ENCODE measurements around the gene SNRNP200. TPM values are rescaled to one million over a fixed set of nuclear protein-coding genes. Genes with fewer than 3 reads are reported as not detected.

The SNRNP200 gene
- total RNA-seq, 1 donor from 2014 or later: 97.3 TPM

DNA sequence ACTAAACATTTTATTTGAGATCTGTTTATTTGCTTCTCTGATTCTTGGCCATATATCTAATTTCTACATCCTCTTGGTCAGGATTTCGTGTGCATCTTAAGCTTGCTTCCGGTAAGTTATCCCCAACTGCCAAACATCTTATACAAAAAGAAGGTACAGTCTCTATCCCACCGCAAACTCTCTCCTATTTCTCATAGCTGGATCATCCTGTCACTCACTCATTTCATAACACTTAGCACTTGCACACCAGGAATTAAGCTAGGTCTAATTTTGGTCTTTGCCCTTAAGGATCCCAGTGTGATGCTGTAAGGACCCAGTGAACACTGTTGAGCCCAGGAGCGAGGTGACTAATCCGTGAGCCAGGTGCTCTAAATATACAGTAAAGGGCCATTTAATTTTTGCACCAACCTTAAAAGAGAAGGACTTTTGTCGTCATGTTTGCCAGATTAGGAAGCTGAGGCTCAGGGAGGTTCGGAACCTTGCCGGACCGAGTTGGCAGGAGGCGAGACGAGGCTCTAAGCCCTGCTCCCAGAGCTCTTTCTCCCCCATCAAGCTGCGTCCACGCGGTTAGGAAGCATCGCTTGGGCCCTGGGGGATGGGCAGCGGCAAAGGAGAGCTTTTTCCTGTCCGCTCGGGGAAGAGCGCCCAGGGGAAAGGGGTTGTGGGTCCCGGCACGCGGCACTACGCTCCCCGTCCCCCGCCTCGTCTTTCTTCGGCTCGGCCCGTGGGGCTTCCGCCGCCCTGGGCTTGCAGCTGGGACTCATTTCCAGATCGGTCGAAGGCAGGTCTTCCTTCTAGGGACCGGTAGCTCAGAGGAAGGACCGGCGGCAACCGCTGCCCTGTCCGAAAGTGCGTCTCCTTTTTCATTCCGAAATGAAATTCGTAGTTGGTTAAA, 15.6 kb upstream of the SNRNP200 start:
- no peaks in the 10 kb centered on the region for H3K36me3 ChIP-seq (ENCODE audit: insufficient read depth, low read length)

DNA sequence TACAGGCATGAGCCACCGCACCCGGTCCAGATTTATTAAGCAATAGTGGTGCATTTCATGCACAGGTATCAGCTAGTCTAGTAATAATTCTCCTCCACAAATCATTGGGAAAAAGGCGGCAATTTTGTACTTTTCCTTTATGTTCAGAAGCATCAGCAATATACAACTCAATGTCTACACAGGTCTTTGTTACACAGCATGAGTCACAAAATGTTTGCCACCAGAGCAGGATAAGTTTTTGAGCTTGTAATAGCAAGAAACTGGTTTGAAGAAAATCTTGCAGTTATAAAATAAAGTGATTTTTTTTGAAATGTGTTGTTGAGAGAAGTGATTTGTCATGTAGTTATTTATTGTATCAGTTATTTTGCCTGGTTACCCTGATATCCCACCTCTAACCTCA, 15.0 kb upstream of the SNRNP200 start:
- no peak overlapping the region for H3K4me2 ChIP-seq (ENCODE audit: low read length)
- H3K36me3 Mint-ChIP-seq (ENCODE audit: low read depth, unreplicated experiment): no peaks in the 10 kb centered on the region
- H2AFZ ChIP-seq (ENCODE audit: low read depth, low read length): no peak overlapping the region
- H3K9me3 Mint-ChIP-seq (ENCODE audit: unreplicated experiment): no peaks in the 10 kb centered on the region
- H3K36me3 ChIP-seq (ENCODE audit: insufficient read depth, low read length): no peaks in the 10 kb centered on the region
- peaks cover 4% of the 10 kb centered on the region for H3K4me1 Mint-ChIP-seq (ENCODE audit: low read depth, unreplicated experiment)
- no peak overlapping the region for H3K9ac ChIP-seq (ENCODE audit: low read length)
- FAIRE-seq (no peak), DNase-seq (ENCODE audit: low read depth) (no peak)
- H3K27me3 Mint-ChIP-seq (ENCODE audit: low read depth, unreplicated experiment): peaks cover 39% of the 10 kb centered on the region
- no peaks in the 10 kb centered on the region for H4K20me1 ChIP-seq (ENCODE audit: insufficient read depth, low read length)
- H3K27me3 ChIP-seq (ENCODE audit: insufficient read depth, low read length): peaks cover 15% of the 10 kb centered on the region
- H3K4me3 ChIP-seq (ENCODE audit: insufficient read depth, low read depth, low read length): no peak overlapping the region
- H3K4me3 Mint-ChIP-seq (ENCODE audit: unreplicated experiment): no peak overlapping the region
- no peak for TF ChIP-seq EZH2 (IDR thresholded peaks at IDR 0.05; ENCODE audit: insufficient read depth, low read length)
- TF ChIP-seq, protein P1, sequence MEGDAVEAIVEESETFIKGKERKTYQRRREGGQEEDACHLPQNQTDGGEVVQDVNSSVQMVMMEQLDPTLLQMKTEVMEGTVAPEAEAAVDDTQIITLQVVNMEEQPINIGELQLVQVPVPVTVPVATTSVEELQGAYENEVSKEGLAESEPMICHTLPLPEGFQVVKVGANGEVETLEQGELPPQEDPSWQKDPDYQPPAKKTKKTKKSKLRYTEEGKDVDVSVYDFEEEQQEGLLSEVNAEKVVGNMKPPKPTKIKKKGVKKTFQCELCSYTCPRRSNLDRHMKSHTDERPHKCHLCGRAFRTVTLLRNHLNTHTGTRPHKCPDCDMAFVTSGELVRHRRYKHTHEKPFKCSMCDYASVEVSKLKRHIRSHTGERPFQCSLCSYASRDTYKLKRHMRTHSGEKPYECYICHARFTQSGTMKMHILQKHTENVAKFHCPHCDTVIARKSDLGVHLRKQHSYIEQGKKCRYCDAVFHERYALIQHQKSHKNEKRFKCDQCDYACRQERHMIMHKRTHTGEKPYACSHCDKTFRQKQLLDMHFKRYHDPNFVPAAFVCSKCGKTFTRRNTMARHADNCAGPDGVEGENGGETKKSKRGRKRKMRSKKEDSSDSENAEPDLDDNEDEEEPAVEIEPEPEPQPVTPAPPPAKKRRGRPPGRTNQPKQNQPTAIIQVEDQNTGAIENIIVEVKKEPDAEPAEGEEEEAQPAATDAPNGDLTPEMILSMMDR (IDR thresholded peaks at IDR 0.05; ENCODE audit: insufficient read depth, low read depth, low read length): no peak
- H3K27ac Mint-ChIP-seq (ENCODE audit: unreplicated experiment): no peak overlapping the region
- H3K27ac ChIP-seq (ENCODE audit: low read depth, low read length): no peak overlapping the region
- H3K9me3 ChIP-seq (ENCODE audit: insufficient read depth, low read depth, low read length): no peaks in the 10 kb centered on the region
- no peaks in the 10 kb centered on the region for H3K79me2 ChIP-seq (ENCODE audit: insufficient read depth, low read length)
- H3K4me1 ChIP-seq (ENCODE audit: insufficient read depth, low read length): peaks cover 20% of the 10 kb centered on the region

More for the DNA sequence above, 15.6 kb upstream of the SNRNP200 start:
- H3K9me3 Mint-ChIP-seq (ENCODE audit: unreplicated experiment): peaks cover 3% of the 10 kb centered on the region
- peak overlapping the region; percentile 43 for H3K27ac Mint-ChIP-seq (ENCODE audit: unreplicated experiment)
- Histone ChIP-seq H3K4me2 (ENCODE audit: low read length) (peak overlapping the region; percentile 97), H3K79me2 (ENCODE audit: insufficient read depth, low read length) (no peaks in the 10 kb centered on the region), H4K20me1 (ENCODE audit: insufficient read depth, low read length) (no peaks in the 10 kb centered on the region), H3K27me3 (ENCODE audit: insufficient read depth, low read length) (peaks cover 15% of the 10 kb centered on the region), H2AFZ (ENCODE audit: low read depth, low read length) (peak overlapping the region; percentile 96), H3K9ac (ENCODE audit: low read length) (peak overlapping the region; percentile 62), H3K27ac (ENCODE audit: low read depth, low read length) (no peak overlapping the region), H3K4me1 (ENCODE audit: insufficient read depth, low read length) (peaks cover 18% of the 10 kb centered on the region), H3K9me3 (ENCODE audit: insufficient read depth, low read depth, low read length) (no peaks in the 10 kb centered on the region), H3K4me3 (ENCODE audit: insufficient read depth, low read depth, low read length) (peak overlapping the region; percentile 73)
- H3K27me3 Mint-ChIP-seq (ENCODE audit: low read depth, unreplicated experiment): peaks cover 46% of the 10 kb centered on the region
- peak overlapping the region; percentile 88 for H3K4me3 Mint-ChIP-seq (ENCODE audit: unreplicated experiment)
- no peak for TF ChIP-seq EZH2 (IDR thresholded peaks at IDR 0.05; ENCODE audit: insufficient read depth, low read length)
- TF ChIP-seq, protein P1 (IDR thresholded peaks at IDR 0.05; ENCODE audit: insufficient read depth, low read depth, low read length): no peak
- peaks cover 1% of the 10 kb centered on the region for H3K4me1 Mint-ChIP-seq (ENCODE audit: low read depth, unreplicated experiment)
- no peak for FAIRE-seq
- peaks cover 2% of the 10 kb centered on the region for H3K36me3 Mint-ChIP-seq (ENCODE audit: low read depth, unreplicated experiment)
- no peak for DNase-seq (ENCODE audit: low read depth)

- H3K9ac ChIP-seq (ENCODE audit: low read length): no peak overlapping the region
- H2AFZ ChIP-seq (ENCODE audit: low read depth, low read length): no peak overlapping the region
- H4K20me1 ChIP-seq (ENCODE audit: insufficient read depth, low read length): no peaks in the 10 kb centered on the region
- no peak for TF ChIP-seq EZH2 (IDR thresholded peaks at IDR 0.05; ENCODE audit: insufficient read depth, low read length)
- TF ChIP-seq, protein P1 (IDR thresholded peaks at IDR 0.05; ENCODE audit: insufficient read depth, low read depth, low read length): no peak
- H3K4me3 Mint-ChIP-seq (ENCODE audit: unreplicated experiment): no peak overlapping the region
- no peaks in the 10 kb centered on the region for H3K79me2 ChIP-seq (ENCODE audit: insufficient read depth, low read length)
- H3K9me3 Mint-ChIP-seq (ENCODE audit: unreplicated experiment): no peaks in the 10 kb centered on the region
- no peak overlapping the region for H3K27ac ChIP-seq (ENCODE audit: low read depth, low read length)
- H3K9me3 ChIP-seq (ENCODE audit: insufficient read depth, low read depth, low read length): no peaks in the 10 kb centered on the region
- peaks cover 15% of the 10 kb centered on the region for H3K27me3 ChIP-seq (ENCODE audit: insufficient read depth, low read length)
- no peaks in the 10 kb centered on the region for H3K36me3 ChIP-seq (ENCODE audit: insufficient read depth, low read length)
- H3K4me3 ChIP-seq (ENCODE audit: insufficient read depth, low read depth, low read length): no peak overlapping the region
- H3K4me2 ChIP-seq (ENCODE audit: low read length): no peak overlapping the region
- FAIRE-seq (no peak), DNase-seq (ENCODE audit: low read depth) (no peak)
- peaks cover 8% of the 10 kb centered on the region for H3K4me1 Mint-ChIP-seq (ENCODE audit: low read depth, unreplicated experiment)
- H3K4me1 ChIP-seq (ENCODE audit: insufficient read depth, low read length): peaks cover 25% of the 10 kb centered on the region
- H3K27me3 Mint-ChIP-seq (ENCODE audit: low read depth, unreplicated experiment): peaks cover 33% of the 10 kb centered on the region
- H3K27ac Mint-ChIP-seq (ENCODE audit: unreplicated experiment): no peak overlapping the region
- no peaks in the 10 kb centered on the region for H3K36me3 Mint-ChIP-seq (ENCODE audit: low read depth, unreplicated experiment)
Measured at GRCh38 chr2:96319396-96319795, 14.1 kb upstream of the SNRNP200 start.

Measured in astrocyte (in vitro differentiated cells and primary cell).